ENCODE measurements around the gene LCP2.

LCP2 gene

GRCh38 chr5:170297589-170298462, at the start of gene LCP2:
Gene LCP2 (minus strand): TSS chr5:170297777. CDS start chr5:170297611, 166 bp downstream.
- DNase-seq (ENCODE audit: low spot score), result no peak

- no peak for DNase-seq (ENCODE audit: low spot score)
Observed at GRCh38 chr5:170347022-170347567, 49.5 kb upstream of the LCP2 start.

- no peak for DNase-seq (ENCODE audit: low spot score)
Observed at GRCh38 chr5:170345971-170346370, 48.4 kb upstream of the LCP2 start.

- DNase-seq (ENCODE audit: low spot score), result no peak
Observed at GRCh38 chr5:170343177-170343576, 45.6 kb upstream of the LCP2 start.

- no peak for DNase-seq (ENCODE audit: low spot score)
Observed at GRCh38 chr5:170342153-170342725, 44.7 kb upstream of the LCP2 start.

GRCh38 chr5:170341545-170341944, 44.0 kb upstream of the LCP2 start:
- DNase-seq (ENCODE audit: low spot score), result no peak

GRCh38 chr5:170339780-170340167, 42.2 kb upstream of the LCP2 start:
- no peak for DNase-seq (ENCODE audit: low spot score)

GRCh38 chr5:170338933-170339779, 41.6 kb upstream of the LCP2 start:
- no peak for DNase-seq (ENCODE audit: low spot score)

GRCh38 chr5:170338291-170338690, 40.7 kb upstream of the LCP2 start:
- DNase-seq (ENCODE audit: low spot score), result no peak

GRCh38 chr5:170337045-170337733, 39.6 kb upstream of the LCP2 start:
- no peak for DNase-seq (ENCODE audit: low spot score)

- DNase-seq (ENCODE audit: low spot score), result no peak
Observed at GRCh38 chr5:170336065-170336464, 38.5 kb upstream of the LCP2 start.

GRCh38 chr5:170334626-170335025, 37.0 kb upstream of the LCP2 start:
- no peak for DNase-seq (ENCODE audit: low spot score)

- DNase-seq (ENCODE audit: low spot score), result no peak
Observed at GRCh38 chr5:170333161-170333910, 35.8 kb upstream of the LCP2 start.

GRCh38 chr5:170332058-170332457, 34.5 kb upstream of the LCP2 start:
- DNase-seq (ENCODE audit: low spot score), result no peak

GRCh38 chr5:170330568-170331054, 33.0 kb upstream of the LCP2 start:
- no peak for DNase-seq (ENCODE audit: low spot score)

GRCh38 chr5:170329524-170329923, 31.9 kb upstream of the LCP2 start:
- no peak for DNase-seq (ENCODE audit: low spot score)

GRCh38 chr5:170327829-170328228, 30.3 kb upstream of the LCP2 start:
- no peak for DNase-seq (ENCODE audit: low spot score)

GRCh38 chr5:170327168-170327567, 29.6 kb upstream of the LCP2 start:
- no peak for DNase-seq (ENCODE audit: low spot score)

GRCh38 chr5:170319301-170319700, 21.7 kb upstream of the LCP2 start:
- no peak for DNase-seq (ENCODE audit: low spot score)

GRCh38 chr5:170317499-170317898, 19.9 kb upstream of the LCP2 start:
- DNase-seq (ENCODE audit: low spot score), result no peak

- no peak for DNase-seq (ENCODE audit: low spot score)
Observed at GRCh38 chr5:170316937-170317336, 19.4 kb upstream of the LCP2 start.

All from cerebellar cortex (tissue), 1 donor.